ENCODE measurements around the gene CLIP2.
"Not testable (repeated sequence)": the region's sequence is repeated elsewhere in the genome, so short reads cannot be mapped to it uniquely, and the experiment has no call there.

CLIP2 gene

DNA sequence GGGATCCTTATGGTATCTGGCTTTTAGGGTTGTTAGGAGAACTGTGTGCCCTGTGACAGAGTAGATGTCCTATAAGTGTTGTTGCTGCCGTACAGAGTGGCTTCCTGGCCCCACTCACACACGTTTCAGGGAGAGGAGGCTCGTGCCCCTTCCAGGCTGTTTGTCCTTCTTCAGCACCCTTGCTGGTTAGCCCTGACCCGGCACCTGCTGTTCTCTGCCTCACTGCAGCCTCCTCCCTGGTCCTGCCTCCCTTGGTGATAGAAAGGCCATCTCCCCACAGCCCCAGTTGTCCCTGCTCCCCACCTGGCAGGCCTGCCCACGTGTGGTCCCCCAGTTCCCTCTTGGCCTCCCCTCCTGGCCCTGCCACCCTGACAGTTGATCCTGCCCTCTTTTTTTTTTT is 2.3 kb downstream of the CLIP2 start:
- no peak for DNase-seq
- intact Hi-C loops (cut with DNase I), result no loop called here

DNA sequence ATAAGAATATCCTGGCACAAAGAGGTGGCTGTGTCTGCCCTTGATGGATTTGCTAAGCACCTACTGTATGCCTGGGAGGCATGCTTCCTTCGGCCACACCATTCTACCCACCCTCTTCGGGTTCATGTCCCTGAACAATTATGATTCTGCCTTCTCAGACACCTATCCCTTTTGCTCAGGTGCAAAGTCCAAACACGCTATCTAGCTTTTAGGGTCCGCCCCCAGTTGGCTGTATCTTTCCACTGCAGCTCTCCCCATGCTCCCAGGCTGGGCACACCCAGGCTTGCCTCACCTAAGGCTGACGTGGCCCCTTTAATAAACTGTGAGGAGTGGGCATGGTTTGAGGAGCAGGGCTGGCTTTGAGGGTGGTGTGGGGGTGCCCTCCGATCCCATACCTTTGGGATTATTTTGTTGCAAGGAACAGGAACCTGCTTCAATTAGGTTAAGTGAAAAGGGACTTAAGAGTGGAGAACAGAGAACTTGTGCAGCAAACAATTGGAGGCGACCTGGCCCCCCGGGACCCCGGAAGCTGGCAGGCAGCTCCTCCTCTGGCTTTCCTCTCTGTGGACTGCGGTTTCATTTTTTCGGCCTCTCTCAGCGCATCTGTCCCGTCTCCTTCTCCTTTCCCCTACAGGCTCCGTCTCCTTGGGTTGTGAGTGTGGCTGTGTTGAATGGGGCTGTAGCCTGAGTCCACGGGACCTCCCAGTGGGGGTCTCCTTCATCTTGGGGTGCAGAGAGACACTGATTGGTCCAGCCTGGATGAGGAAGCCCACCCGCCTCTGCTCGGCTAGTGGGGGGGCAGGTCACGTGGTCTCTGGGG is 3.8 kb downstream of the CLIP2 start:
- peak in 8 of 42 donors; percentile 35 to 71 (median 42) for DNase-seq
- intact Hi-C loops (cut with DNase I), result no loop called here

DNA sequence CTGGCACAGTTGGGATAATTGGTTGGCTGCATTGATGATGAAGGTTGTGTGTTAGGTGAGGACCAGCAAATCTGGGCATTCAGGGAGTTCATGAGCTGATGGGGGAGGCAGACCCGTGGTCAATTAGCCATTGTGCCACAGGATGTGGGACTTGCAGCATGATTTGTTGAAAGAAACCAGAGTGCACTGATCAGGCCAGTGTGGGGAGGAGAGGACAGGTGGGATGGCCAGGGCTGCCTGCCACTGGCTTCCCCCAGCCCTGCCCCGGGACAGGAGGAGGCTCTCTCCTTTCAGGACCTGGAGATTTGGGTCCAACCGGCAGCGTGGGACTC is 4.3 kb downstream of the CLIP2 start:
- peak in 2 of 42 donors; percentile 14 to 53 for DNase-seq
- intact Hi-C loops (cut with DNase I), result no loop called here

DNA sequence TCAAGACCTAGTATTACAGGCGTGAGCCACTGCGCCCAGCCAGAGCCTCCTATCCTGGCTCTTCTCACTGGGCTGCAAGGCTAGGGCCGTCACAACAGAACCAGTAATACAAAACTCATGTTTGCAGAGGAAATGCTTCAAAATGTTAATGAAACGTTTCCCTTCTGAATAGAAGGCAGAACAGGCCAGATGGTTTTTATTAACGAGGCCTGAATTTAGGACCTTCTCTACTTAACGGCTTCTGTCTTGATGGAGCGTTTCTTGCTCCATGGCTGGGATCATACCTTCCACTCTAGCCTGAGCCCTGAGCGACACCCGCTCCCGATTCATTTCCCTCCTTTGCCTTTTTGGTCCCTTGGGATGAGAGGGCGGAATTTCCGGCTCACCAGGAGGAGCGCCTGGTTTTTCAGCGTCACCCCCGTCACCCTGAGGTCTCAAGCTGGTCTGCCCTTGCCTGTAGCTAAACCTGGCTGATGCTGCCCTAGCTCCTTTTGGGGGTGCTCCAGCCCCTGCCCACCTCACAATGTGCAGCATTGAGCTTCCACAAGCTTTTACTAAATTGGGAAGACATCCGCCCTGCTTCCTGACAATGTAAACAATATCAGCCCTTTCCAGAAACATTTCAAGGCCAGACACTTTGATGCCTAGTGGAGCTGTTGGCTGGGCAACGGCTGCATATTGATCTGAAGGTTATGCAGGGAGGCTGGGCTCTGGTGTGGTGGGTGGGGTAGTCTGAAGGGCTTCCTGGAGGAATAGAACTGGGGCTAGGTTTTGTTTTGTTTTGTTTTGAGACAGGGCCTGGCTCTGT is 5.2 kb downstream of the CLIP2 start:
- peak in 1 of 42 donors; percentile 10 for DNase-seq
- intact Hi-C loops (cut with DNase I), result no loop called here

DNA sequence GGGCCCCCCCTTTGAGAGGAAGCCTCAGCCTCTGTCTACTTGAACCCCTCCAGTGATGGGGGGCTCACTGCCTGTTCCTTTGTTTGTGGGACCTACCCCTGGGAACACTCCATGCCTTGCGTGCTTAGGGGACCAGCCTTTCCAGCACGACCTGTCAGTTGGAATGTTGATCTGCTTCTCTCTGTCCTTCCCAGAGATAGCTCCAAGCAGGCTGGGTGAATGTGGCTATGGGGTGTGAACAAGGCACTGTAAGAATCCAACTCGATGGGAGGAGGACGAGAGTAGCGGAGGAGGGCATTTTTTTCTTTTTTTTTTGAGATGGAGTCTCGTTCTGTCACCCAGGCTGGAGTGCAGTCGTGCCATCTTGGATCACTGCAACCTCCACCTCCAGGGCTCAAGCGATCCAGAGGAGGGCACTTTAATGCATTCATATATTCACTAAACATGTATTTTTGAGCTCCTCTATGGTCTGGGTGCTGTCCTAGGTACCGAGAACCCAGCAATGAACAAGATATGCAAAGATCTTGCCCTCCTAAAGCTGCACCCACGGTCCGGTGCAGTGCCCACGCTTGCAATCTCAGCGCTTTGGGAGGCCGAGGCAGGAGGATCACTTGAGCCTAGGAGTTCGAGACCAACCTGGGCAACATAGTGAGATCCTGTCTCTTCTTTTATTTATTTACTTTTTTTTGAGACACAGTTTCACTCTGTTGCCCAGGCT is 8.5 kb downstream of the CLIP2 start:
- DNase-seq, result no peak
- intact Hi-C loops (cut with DNase I), result no loop called here

DNA sequence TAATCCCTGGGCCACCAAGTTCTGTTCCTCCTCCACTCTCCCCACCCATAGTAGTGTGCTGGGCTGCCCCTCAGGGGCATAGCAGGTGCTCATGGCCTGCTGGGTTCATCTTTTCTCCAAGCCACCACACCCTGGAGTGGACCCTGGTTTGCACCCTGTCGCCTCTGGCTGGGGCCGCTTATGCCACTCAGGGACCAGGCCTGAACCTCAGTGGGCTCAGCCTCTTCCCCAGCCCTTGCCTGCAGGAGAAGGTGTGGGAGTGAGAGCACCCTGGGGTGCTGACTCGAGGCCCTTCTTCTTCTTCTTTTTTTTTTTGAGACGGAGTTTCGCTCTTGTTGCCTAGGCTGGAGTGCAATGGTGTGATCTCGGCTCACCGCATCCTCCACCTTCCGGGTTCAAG is 10.2 kb downstream of the CLIP2 start:
- no peak for DNase-seq
- intact Hi-C loops (cut with DNase I), result no loop called here

DNA sequence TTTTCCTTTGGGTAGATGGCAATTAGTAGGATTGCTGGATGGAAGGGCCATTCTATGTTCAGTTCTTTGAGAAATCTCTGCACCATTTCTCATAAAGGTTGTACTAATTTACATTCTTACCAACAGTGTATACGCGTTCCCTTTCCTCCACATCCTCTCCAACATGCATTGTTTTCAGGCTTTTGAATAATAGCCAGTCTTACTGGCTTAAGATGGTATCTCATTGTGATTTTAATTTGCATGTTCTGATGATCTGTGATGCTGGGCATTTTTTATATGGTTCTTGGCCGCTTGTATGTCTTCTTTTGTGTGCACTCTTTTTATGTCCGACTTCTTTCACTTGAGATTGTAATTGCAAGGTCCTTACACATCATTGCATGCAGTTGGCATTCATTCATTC is 11.7 kb downstream of the CLIP2 start:
- intact Hi-C loops (cut with DNase I), result no loop called here
- no peak for DNase-seq

DNA sequence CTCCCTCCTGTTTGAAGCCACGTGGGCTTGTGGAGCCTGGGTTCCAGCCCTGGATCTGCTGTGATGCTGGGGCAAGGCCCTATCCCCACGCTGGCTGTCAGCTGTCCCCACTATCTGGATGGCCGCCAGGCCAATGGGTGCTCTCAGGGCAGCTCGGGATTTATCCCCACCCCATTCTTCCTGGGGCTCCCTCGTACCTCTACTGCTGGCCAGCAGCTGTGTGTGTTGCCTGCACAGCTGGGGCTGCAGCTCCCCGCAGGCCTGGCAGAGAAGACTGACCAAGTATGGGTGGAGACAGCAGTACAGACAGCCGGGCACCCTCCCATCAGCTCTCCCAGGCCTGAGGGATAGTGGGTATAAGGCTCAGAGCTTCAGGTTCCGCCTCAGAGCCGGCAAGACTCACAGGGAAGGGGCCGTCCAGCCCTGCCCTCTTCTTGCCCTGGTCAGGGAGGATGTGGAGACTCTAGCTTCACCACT is 13.6 kb downstream of the CLIP2 start:
- DNase-seq, result peak in 21 of 42 donors; percentile 25 to 73 (median 43)
- intact Hi-C loops (cut with DNase I), result no loop called here

DNA sequence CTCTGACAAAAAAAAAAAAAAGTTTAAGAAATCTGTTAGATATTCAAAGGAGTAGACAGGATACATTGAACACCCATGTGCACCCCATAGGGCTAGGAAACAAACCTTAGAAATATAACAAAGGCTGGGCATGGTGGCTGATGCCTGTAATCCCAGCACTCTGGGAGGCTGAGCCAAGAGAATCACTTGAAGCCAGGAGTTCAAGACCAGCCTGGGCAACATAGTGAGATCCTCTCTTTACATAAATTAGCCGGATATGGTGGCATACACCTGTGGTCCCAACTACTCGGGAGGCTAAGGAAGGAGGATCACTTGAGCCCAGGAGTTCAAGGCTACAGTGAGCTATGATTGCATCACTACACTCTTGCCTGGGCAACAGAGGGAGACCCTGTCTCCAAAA is 15.3 kb downstream of the CLIP2 start:
- intact Hi-C loops (cut with DNase I), result no loop called here
- no peak for DNase-seq

DNA sequence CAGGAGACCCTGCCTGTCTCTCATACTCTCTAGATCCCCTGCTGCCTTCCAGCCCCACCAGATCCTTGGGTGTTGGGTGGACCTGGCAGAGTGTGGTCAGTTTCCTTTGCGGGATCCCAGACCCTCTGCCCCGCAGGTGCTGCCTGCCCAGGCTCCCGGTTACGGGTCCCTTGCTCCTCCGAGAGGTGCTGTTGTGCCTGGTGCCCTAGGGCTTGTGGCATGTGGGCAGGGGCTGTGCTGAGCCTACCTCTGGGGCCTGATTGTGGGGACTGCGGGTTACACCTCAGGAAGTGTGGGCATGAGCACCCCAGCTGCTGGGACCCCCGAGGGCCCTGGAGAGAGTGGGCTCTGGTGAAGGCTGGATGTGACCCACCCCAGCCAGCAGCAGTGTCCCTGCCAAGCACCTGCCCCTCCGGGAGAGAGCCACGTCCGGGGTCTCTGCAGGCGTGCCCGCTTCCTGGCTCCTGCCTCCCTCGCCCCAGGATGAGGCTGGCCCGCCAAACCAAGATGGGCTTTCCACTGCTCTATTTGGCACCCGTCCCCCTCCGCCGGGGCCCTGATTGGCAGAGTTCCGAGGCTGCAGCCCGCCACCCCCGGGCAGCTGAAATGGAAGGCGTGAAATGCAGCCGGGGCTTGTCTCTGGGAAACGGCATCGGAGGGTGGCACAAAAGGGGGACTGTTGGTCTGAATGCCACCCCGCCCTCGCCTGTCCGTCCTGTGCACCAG is 17.0 kb downstream of the CLIP2 start:
- peak in 41 of 42 donors; percentile 39 to 87 (median 71) for DNase-seq
- intact Hi-C loops (cut with DNase I), result loop anchor here (5.0 kb wide), 1 partner anchor 66 kb away; no protein-coding TSS in a partner anchor

DNA sequence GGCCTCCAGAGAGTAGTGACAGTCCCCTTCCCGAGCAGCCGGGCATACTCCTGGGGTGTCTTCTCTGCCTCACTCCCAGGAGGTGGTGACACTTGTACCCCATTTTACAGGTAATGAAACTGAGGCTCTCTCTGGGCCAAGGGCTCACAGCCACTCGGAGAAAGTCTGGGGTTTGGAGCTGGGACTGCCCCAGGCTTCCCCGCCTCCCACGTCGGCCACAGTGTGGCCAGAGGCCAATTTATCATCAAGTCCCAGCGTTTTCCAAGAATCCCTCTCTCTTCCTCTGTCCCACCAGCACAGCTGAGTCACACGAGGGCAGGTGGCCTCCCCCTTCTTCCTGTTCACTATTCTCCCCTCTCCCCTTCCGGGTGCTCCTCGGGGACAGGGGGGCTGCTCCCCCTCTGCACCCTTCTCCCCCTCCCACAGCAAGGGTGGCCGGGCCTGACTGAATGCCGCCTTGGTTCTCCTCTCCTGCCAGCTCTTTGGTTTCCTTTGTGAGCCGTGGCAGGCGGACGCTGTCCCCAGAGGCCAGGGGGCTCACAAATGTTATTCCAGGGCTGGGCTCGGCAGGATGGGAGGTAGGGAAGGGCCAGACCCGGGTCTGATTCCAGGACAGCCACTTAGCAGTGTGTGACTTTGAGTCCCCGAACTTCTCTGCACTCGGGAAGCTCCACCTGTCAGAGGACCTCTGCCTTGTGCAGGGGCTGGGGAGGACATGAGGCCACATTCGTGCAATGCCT is 17.7 kb downstream of the CLIP2 start:
- DNase-seq, result peak; percentile 45 to 89 (median 71)
- intact Hi-C loops (cut with DNase I), result loop anchor here (5.0 kb wide), 1 partner anchor 65 kb away; no protein-coding TSS in a partner anchor

DNA sequence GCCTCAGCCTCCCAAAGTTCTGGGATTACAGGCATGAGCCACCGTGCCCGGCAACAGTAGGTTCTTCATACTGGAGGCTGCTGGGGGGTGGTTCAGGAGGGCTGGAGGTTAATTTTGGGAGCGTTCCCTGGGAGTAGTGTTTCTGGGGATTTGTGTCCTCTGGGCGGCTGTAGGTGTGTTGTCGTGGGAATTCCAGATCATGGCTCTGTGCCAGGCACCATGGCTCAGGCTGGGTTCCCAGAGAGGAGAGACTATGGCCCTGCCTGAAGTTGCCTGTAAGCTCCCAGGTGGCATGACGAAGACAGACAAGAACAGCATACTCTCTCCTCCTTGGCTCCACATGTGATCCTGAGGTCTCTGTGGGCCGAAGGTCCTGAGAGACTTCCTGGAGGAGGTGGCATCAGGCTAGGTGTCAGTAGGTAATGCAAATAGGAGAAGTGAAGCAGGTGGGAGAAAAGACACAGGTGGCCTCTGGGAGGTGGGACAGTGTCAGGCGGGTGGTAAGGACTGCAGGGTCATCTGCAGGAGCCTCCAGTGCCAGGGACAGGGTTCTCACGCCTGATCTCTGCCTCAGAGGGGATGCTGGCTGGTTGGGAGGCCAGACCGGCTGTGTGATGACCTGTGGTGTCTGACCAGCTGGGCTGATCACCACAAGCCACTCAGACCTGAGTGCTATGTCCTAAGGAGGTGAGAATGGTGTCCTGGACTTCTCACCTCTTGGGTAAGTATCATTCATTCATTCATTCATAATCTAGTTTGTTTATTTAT is 18.7 kb downstream of the CLIP2 start:
- peak in 8 of 42 donors; percentile 22 to 59 (median 36) for DNase-seq
- intact Hi-C loops (cut with DNase I), result loop anchor here (5.0 kb wide), 1 partner anchor 64 kb away; no protein-coding TSS in a partner anchor

DNA sequence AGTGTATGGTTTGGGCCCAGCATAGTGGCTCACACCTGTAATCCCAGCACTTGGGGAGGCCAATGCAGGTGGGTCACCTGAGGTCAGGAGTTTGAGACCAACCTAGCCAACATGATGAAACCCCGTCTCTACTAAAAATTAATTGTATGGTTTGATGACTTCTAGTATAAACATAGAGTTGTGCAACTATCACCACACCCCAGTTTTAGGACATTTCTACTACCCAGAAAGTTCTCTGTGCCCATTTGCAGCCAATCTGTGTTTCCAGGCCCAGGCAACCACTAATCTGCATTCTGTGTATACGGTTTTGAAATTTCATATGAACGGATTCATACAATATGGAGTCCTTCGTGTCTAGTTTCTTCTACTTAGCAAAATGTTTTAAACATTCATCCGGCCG is 20.0 kb downstream of the CLIP2 start:
- DNase-seq, result no peak
- intact Hi-C loops (cut with DNase I), result loop anchor here (5.0 kb wide), 1 partner anchor 63 kb away; no protein-coding TSS in a partner anchor

DNA sequence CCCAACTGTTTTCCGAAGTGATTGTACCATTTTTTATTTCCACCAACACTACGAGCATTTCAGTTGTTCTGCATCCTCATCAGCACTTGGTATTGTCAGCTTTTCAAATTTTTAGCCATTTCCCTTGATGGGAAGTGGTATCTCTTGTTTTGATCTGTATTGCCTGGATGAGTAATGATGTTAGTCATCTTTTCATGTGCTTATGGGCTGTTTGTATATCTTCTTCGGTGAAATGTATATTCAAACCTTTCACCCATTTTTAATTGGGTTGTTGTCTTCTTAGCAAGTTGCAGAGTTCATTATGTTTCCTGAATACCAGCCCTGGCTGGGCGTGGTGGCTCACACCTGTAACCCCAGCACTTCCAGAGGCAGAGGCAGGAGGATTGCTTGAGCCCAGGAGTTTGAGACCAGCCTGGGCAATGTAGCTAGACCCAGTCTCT is 22.1 kb downstream of the CLIP2 start:
- intact Hi-C loops (cut with DNase I), result no loop called here
- no peak for DNase-seq

DNA sequence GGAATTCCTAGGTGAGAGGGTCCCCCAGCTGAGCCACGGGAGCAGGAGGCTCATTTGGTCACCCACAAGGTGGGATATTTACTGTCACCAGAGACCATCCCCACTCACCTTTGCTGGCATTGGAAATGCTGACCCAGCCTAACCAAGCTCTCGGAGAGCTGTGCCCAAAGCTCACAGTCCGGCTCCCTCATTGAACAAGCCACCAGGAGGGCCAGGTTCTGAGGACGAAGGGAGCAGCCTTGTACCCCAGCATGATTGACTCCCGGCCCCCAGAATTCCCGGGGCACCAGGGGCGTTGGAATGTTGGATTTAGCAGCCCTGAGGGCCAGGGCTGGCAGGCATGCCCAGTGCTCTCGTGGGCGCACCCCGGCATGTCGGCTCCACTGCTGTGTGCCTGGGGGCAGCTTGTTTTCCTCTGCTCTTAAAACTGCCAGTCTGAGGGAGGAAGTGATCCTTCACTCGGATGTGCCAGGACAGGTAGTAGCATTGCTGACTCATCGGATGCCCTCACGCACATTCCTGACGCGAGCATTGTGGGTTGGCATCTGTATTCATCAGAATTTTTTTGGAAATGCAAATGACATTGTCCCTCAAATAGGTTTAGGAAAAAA is 23.3 kb downstream of the CLIP2 start:
- DNase-seq, result peak in 35 of 42 donors; percentile 34 to 83 (median 57)
- intact Hi-C loops (cut with DNase I), result no loop called here

DNA sequence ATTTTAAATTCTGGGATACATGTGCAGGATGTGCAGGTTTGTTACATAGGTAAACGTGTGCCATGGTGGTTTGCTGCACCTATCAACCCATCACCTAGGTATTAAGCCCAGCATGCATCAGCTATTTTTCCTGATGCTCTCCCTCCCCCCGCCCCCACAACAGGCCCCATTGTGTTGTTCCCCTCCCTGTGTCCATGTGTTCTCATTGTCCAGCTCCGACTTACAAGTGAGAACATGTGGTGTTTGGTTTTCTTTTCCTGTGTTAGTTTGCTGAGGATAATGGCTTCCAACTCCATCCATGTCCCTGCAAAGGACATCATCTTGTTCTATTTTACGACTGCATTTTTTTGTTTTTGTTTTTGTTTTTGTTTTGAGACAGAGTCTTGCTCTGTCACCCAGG is 26.7 kb downstream of the CLIP2 start:
- peak in 2 of 42 donors; percentile 19 to 49 for DNase-seq
- intact Hi-C loops (cut with DNase I), result not testable (repeated sequence)
